KBM-7 (cell line): Measurements from ENCODE around the gene PCBD1.

ENCODE experiments used
- DNase-seq: peaks from one replicate; pipeline ENCODE4 v3.0.0-alpha.2; 2015
- in situ Hi-C: fragments of 300-500 bp; cut with MboI; formaldehyde crosslinking; loops from 2 replicates; pipeline ENCODE4 v1.14.3; 2020; ENCODE audit warnings: low sequenced_read_pairs, low pct_unique_long_range_greater_than_20kb, mixed read lengths

The PCBD1 gene

DNA sequence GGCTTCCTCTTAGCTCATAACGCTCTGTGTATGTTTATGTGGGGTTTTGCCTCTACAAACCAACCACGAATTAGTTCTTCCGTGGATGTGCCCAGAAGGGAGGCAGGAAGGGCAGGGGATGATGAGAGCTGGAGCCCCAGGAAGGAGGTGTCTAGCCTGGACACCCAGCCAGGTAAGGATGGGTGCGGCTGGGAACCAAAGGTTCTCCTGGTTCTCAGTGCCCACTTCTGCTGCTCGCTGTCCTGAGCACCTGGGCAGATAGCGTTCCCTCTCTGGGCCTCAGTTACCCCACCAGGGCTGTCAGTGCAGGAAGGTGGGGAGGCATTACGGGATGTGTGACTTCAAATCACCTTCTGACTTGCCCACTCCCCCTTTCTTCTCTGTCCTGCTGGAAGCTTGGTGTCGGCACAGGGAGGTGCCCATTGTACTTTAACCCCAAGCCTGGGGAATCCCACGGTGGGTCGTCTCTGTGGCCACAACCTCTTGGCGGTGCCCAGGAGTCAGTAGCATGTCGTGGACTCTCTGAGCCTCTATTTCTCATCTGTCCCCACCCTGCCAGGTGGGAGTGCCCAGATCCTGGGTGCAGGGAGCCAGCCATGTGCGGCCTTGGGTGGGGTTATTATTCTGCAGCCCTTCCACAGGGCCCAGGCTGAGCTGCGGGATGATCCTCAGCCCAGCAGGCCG, 18.7 kb upstream of the PCBD1 start:
- no peak for DNase-seq
- in situ Hi-C loops, result loop anchor here (25.0 kb wide), 1 partner anchor 305 kb away; the partner anchor contains the start of gene UNC5B

GRCh38 chr10:70906031-70906783, 17.8 kb upstream of the PCBD1 start:
- in situ Hi-C loops, result loop anchor here (25.0 kb wide), 1 partner anchor 306 kb away; the partner anchor contains the start of gene UNC5B
- DNase-seq, result no peak

DNA sequence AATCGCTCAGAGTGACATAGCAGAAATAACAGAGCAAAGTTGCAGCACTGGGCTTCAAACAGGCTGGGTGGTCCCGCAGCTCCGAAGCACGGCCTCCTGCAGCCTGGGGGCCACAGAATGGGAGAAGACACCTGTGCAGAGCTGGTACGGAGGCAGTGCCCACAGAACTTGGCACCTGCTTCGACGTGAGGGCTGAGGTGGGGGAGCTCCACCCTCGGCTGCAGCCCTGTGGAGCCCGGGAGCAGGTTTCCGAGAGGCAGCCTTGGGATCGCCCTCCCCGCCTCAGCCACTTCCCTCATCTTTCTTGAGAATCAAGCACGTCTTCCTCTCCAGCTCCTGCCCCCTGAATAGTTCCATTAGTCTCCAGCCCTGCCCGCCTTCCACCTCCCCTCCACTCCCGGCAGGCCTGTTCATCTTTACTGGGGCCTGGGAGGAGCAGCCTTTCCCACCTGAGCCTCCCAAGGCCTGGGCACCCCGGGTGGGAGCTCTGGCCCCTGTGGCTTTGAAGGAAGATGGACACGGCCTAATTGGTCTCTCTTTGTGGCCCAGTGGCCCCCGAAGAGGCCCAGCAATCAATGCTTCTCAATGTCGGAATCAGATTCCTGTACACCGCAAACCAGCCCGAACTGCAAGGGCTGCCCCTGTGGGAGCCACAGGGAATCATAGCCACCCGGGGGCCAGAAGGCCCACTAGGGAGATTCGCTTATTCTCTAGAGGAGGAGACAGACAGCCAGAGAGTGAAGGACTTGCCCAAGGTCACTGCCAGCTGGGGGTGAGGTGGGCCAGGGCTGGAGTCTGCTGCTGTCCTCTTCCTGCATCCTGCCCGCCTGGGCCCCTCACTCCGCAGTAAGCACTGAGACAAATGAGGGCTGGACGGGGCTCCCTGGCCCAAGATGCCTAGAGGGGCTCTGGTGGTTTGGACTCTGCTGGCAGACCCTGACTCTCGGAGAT, 17.0 kb upstream of the PCBD1 start:
- DNase-seq, result no peak
- in situ Hi-C loops, result loop anchor here (25.0 kb wide), 1 partner anchor 307 kb away; the partner anchor contains the start of gene UNC5B

DNA sequence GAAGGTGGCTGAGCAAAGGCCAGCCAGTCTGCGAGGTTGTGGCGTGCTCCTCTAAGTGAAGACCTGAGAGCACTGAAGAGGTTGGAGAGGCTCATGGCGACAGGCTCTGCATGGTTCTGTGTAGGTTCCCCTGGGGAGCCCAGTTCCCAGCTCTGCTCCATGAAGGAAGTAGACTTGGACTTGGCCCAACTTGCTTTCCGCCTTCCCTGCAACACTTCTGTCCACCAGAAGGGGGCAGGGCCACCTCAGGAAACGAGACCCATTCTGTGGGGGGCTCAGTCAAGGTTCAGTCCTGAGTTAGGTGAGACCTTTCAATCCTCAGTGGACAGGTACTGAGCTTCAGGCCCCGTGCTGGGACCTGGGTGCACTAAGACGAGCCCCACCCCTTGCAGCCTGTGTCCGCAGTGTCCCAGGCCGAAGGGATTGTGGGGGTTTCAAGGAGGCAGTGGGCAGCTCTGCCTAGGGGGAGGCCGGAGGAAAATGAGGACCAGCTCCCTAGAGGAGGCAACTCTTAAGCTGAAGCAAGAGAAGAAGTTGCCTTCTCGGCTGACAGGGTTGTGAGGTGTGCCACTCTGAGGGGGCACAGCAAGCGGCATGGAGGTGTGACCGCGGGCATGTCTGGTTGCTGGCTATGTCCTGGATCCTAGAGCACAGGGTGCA, 15.0 kb upstream of the PCBD1 start:
- in situ Hi-C loops, result loop anchor here (25.0 kb wide), 1 partner anchor 309 kb away; the partner anchor contains the start of gene UNC5B
- DNase-seq, result peak; percentile 63

DNA sequence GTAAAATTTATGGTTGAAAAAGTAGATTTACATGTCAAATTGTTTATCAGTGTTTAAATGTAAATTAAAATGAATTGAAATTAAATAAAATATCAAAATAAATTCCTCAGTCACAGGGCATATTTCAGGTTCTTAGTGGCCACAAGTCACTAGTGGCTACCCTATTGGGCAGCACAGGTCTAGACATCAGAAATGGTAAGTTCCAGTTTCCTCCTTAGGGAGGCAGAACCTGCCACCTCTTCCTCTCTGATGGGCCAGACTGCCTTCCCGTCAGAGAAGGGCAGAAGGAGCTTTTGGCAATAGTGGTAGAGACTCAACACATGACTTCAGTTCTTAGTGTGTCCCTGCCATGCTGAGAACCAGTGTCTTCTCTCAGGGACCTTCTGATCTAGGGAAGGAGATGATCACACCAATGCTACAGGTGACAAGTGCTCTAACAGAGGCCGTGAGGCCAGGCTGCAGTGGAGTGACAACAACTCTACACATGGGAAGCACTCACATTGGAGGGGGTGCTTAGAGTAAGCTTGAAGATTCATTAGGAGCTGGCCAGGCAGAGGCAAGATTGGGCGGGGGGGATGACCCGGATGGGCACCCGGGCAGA, 14.4 kb upstream of the PCBD1 start:
- in situ Hi-C loops, result loop anchor here (25.0 kb wide), 1 partner anchor 310 kb away; the partner anchor contains the start of gene UNC5B
- DNase-seq, result no peak

GRCh38 chr10:70901276-70901878, 13.0 kb upstream of the PCBD1 start:
- in situ Hi-C loops, result loop anchor here (25.0 kb wide), 1 partner anchor 311 kb away; the partner anchor contains the start of gene UNC5B
- no peak for DNase-seq

GRCh38 chr10:70899096-70899495, 10.7 kb upstream of the PCBD1 start:
- DNase-seq, result no peak
- in situ Hi-C loops, result no loop called here

DNA sequence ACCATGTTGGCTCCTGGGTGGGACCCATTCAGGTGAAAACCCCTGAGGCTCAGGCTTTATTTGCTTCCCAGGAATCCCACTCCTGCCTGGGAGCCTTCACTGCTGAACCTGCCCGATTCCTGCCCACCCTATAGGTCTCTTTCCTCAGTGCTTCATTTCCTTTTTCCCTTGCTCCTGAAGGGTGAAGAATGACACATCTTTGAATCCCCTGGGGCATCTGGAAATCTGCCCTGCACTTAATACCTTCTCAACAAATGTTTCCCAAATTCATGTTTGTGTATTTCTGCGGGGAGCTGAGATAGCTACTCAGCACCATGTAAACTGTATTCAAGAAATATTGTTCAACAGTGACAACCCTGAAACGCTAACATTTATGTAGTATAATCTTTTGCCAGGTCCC, 10.3 kb upstream of the PCBD1 start:
- DNase-seq, result no peak
- in situ Hi-C loops, result no loop called here

- in situ Hi-C loops, result no loop called here
- no peak for DNase-seq
Observed at GRCh38 chr10:70896551-70896950, 8.2 kb upstream of the PCBD1 start.

GRCh38 chr10:70894416-70894815, 6.1 kb upstream of the PCBD1 start:
- DNase-seq, result no peak

GRCh38 chr10:70893227-70894006, 5.1 kb upstream of the PCBD1 start:
- in situ Hi-C loops, result no loop called here
- DNase-seq, result no peak

More at GRCh38 chr10:70894416-70894815, 6.1 kb upstream of the PCBD1 start:
- in situ Hi-C loops, result no loop called here

GRCh38 chr10:70892631-70893030, 4.3 kb upstream of the PCBD1 start:
- DNase-seq, result no peak
- in situ Hi-C loops, result no loop called here

GRCh38 chr10:70891627-70892026, 3.3 kb upstream of the PCBD1 start:
- no peak for DNase-seq
- in situ Hi-C loops, result no loop called here

DNA sequence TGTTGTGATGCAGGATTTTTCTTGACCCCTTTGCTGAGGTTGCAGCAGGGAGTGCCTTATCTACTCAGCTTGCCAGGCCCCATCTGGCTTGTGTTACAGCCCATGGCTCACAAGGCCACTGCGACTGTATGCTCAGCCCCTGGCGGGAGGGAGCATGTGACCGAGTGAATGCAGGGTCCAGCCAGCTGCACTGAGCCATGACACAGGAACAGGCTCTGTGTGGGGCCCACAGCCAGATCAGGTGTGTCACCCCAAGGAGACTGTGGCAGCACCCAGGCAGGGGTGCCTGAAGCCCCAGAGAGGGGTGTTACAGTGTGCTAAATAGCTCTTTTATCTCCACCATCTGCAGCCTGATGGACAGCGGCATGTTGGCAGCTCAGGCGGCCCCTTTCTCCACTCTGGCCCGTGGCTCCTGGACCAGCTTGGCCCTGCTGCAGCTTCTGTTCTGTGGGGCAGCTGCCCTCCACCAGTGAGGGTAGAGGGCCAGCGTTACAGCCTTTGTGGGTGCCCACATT, 2.6 kb upstream of the PCBD1 start:
- in situ Hi-C loops, result no loop called here
- DNase-seq, result no peak

GRCh38 chr10:70889291-70889690, 926 bp upstream of the PCBD1 start:
- no peak for DNase-seq
- in situ Hi-C loops, result no loop called here

- no peak for DNase-seq
- in situ Hi-C loops, result no loop called here
Observed at GRCh38 chr10:70886921-70887665, 1.3 kb downstream of the PCBD1 start.
